ENCODE measurements around the gene DCLK1. TPM values are rescaled to one million over a fixed set of nuclear protein-coding genes. Genes with fewer than 3 reads are reported as not detected.

Gene DCLK1
- total and polyA plus RNA-seq, 4 donors = 0.04 to 0.56 (median 0.20) TPM

GRCh38 chr13:35768073-35768472, 363.1 kb downstream of the DCLK1 start:
- TF ChIP-seq MAX (IDR thresholded peaks at IDR 0.05) (no peak), RXRA (IDR thresholded peaks at IDR 0.05) (no peak), ATF3 (IDR thresholded peaks at IDR 0.05) (no peak), CTCF (IDR thresholded peaks at IDR 0.05; ENCODE audit: low read depth, low read length, missing input control) (no peak), FOXA1 (IDR thresholded peaks at IDR 0.05) (no peak), ZBTB33 (IDR thresholded peaks at IDR 0.05) (no peak)
- Histone ChIP-seq H3K27ac (ENCODE audit: low read depth in 1 of 2, low read length in 2 of 2) (no peak overlapping the region), H3K4me1 (ENCODE audit: control insufficient read depth in 4 of 4, insufficient read depth in 4 of 4, low read length in 3 of 4) (no peaks in the 10 kb centered on the region), H3K9ac (ENCODE audit: low read depth in 1 of 2, low read length in 2 of 2) (no peak overlapping the region), H3K9me3 (ENCODE audit: control insufficient read depth in 4 of 4, low read length in 3 of 4) (no peaks in the 10 kb centered on the region), H3K36me3 (ENCODE audit: control insufficient read depth in 4 of 4, insufficient read depth in 3 of 4, low read depth in 1 of 4, low read length in 3 of 4) (no peaks in the 10 kb centered on the region), H3K27me3 (ENCODE audit: control insufficient read depth in 4 of 4, insufficient read depth in 4 of 4, low read length in 3 of 4) (no peaks in the 10 kb centered on the region), H3K4me3 (ENCODE audit: low read depth in 1 of 3, low read length in 3 of 3) (no peak overlapping the region)
- 73% methylated on average over 4 of the region's 4 CpGs for WGBS
- DNase-seq (ENCODE audit: low spot score) = no peak

GRCh38 chr13:35767256-35767976, 363.8 kb downstream of the DCLK1 start:
- no peak for TF ChIP-seq CTCF (IDR thresholded peaks at IDR 0.05; ENCODE audit: low read depth, low read length, missing input control)
- Histone ChIP-seq H3K27me3 (ENCODE audit: control insufficient read depth in 4 of 4, insufficient read depth in 4 of 4, low read length in 3 of 4) (no peaks in the 10 kb centered on the region), H3K4me1 (ENCODE audit: control insufficient read depth in 4 of 4, insufficient read depth in 4 of 4, low read length in 3 of 4) (no peaks in the 10 kb centered on the region), H3K9ac (ENCODE audit: low read depth in 1 of 2, low read length in 2 of 2) (no peak overlapping the region), H3K9me3 (ENCODE audit: control insufficient read depth in 4 of 4, low read length in 3 of 4) (no peaks in the 10 kb centered on the region), H3K27ac (ENCODE audit: low read depth in 1 of 2, low read length in 2 of 2) (no peak overlapping the region), H3K36me3 (ENCODE audit: control insufficient read depth in 4 of 4, insufficient read depth in 3 of 4, low read depth in 1 of 4, low read length in 3 of 4) (no peaks in the 10 kb centered on the region), H3K4me3 (ENCODE audit: low read depth in 1 of 3, low read length in 3 of 3) (no peak overlapping the region)
- 76% methylated on average over 6 of the region's 6 CpGs for WGBS
- no peak for DNase-seq (ENCODE audit: low spot score)

GRCh38 chr13:35766663-35767062, 364.5 kb downstream of the DCLK1 start:
- H3K4me1 ChIP-seq (ENCODE audit: control insufficient read depth in 4 of 4, insufficient read depth in 4 of 4, low read length in 3 of 4) = no peaks in the 10 kb centered on the region
- no peak overlapping the region for H3K4me3 ChIP-seq (ENCODE audit: low read depth in 1 of 3, low read length in 3 of 3)
- H3K27me3 ChIP-seq (ENCODE audit: control insufficient read depth in 4 of 4, insufficient read depth in 4 of 4, low read length in 3 of 4) = no peaks in the 10 kb centered on the region
- WGBS = 70% methylated on average over 2 of the region's 2 CpGs
- no peak overlapping the region for H3K9ac ChIP-seq (ENCODE audit: low read depth in 1 of 2, low read length in 2 of 2)
- H3K27ac ChIP-seq (ENCODE audit: low read depth in 1 of 2, low read length in 2 of 2) = no peak overlapping the region
- TF ChIP-seq CTCF (IDR thresholded peaks at IDR 0.05; ENCODE audit: low read depth, low read length, missing input control) (no peak), HNF4G (IDR thresholded peaks at IDR 0.05) (no peak), FOXA1 (IDR thresholded peaks at IDR 0.05) (no peak), ZBTB33 (IDR thresholded peaks at IDR 0.05) (no peak), MAX (IDR thresholded peaks at IDR 0.05) (no peak), NR2F2 (IDR thresholded peaks at IDR 0.05) (no peak), RXRA (IDR thresholded peaks at IDR 0.05) (no peak), HNF4A (conservative IDR thresholded peaks at IDR 0.05) (no peak), YY1 (IDR thresholded peaks at IDR 0.05) (no peak)
- H3K36me3 ChIP-seq (ENCODE audit: control insufficient read depth in 4 of 4, insufficient read depth in 3 of 4, low read depth in 1 of 4, low read length in 3 of 4) = no peaks in the 10 kb centered on the region
- H3K9me3 ChIP-seq (ENCODE audit: control insufficient read depth in 4 of 4, low read length in 3 of 4) = no peaks in the 10 kb centered on the region
- no peak for DNase-seq (ENCODE audit: low spot score)
